ENCODE results near the gene AADAT.
"Not testable (repeated sequence)": the region's sequence is repeated elsewhere in the genome, so short reads cannot be mapped to it uniquely, and the experiment has no call there.

Gene AADAT

GRCh38 chr4:170089668-170090351 lies at the start of gene AADAT:
TSS of gene AADAT (minus strand) at chr4:170089956. CDS start at chr4:170089690, 266 bp downstream.
- no peak for DNase-seq (ENCODE audit: low read depth in 4 of 4, low spot score in 1 of 4)

- DNase-seq (ENCODE audit: low read depth in 4 of 4, low spot score in 1 of 4): peak; percentile 39 to 52 (median 47)
Measured at GRCh38 chr4:170138580-170139194, 48.9 kb upstream of the AADAT start.

GRCh38 chr4:170137927-170138326 lies 48.2 kb upstream of the AADAT start:
- DNase-seq (ENCODE audit: low read depth in 4 of 4, low spot score in 1 of 4): no peak

GRCh38 chr4:170137466-170137865 lies 47.7 kb upstream of the AADAT start:
- DNase-seq (ENCODE audit: low read depth in 4 of 4, low spot score in 1 of 4): no peak

GRCh38 chr4:170134821-170135220 lies 45.1 kb upstream of the AADAT start:
- no peak for DNase-seq (ENCODE audit: low read depth in 4 of 4, low spot score in 1 of 4)

GRCh38 chr4:170128219-170128804 lies 38.6 kb upstream of the AADAT start:
- no peak for DNase-seq (ENCODE audit: low read depth in 4 of 4, low spot score in 1 of 4)

- no peak for DNase-seq (ENCODE audit: low read depth in 4 of 4, low spot score in 1 of 4)
Measured at GRCh38 chr4:170127758-170128157, 38.0 kb upstream of the AADAT start.

- no peak for DNase-seq (ENCODE audit: low read depth in 4 of 4, low spot score in 1 of 4)
Measured at GRCh38 chr4:170124406-170124805, 34.6 kb upstream of the AADAT start.

- no peak for DNase-seq (ENCODE audit: low read depth in 4 of 4, low spot score in 1 of 4)
Measured at GRCh38 chr4:170122252-170122651, 32.5 kb upstream of the AADAT start.

GRCh38 chr4:170114636-170115035 lies 24.9 kb upstream of the AADAT start:
- no peak for DNase-seq (ENCODE audit: low read depth in 4 of 4, low spot score in 1 of 4)

- not testable (repeated sequence) for DNase-seq (ENCODE audit: low read depth in 4 of 4, low spot score in 1 of 4)
Measured at GRCh38 chr4:170114183-170114582, 24.4 kb upstream of the AADAT start.

GRCh38 chr4:170111546-170111945 lies 21.8 kb upstream of the AADAT start:
- DNase-seq (ENCODE audit: low read depth in 4 of 4, low spot score in 1 of 4): no peak

- no peak for DNase-seq (ENCODE audit: low read depth in 4 of 4, low spot score in 1 of 4)
Measured at GRCh38 chr4:170111085-170111484, 21.3 kb upstream of the AADAT start.

GRCh38 chr4:170110285-170110672 lies 20.5 kb upstream of the AADAT start:
- no peak for DNase-seq (ENCODE audit: low read depth in 4 of 4, low spot score in 1 of 4)

GRCh38 chr4:170109586-170110284 lies 20.0 kb upstream of the AADAT start:
- no peak for DNase-seq (ENCODE audit: low read depth in 4 of 4, low spot score in 1 of 4)

- no peak for DNase-seq (ENCODE audit: low read depth in 4 of 4, low spot score in 1 of 4)
Measured at GRCh38 chr4:170106900-170107299, 17.1 kb upstream of the AADAT start.

- DNase-seq (ENCODE audit: low read depth in 4 of 4, low spot score in 1 of 4): no peak
Measured at GRCh38 chr4:170102426-170102825, 12.7 kb upstream of the AADAT start.

- DNase-seq (ENCODE audit: low read depth in 4 of 4, low spot score in 1 of 4): not testable (repeated sequence)
Measured at GRCh38 chr4:170098171-170098570, 8.4 kb upstream of the AADAT start.

GRCh38 chr4:170097681-170098080 lies 7.9 kb upstream of the AADAT start:
- no peak for DNase-seq (ENCODE audit: low read depth in 4 of 4, low spot score in 1 of 4)

GRCh38 chr4:170093973-170094535 lies 4.3 kb upstream of the AADAT start:
- DNase-seq (ENCODE audit: low read depth in 4 of 4, low spot score in 1 of 4): no peak

GRCh38 chr4:170091069-170091696 lies 1.4 kb upstream of the AADAT start:
- no peak for DNase-seq (ENCODE audit: low read depth in 4 of 4, low spot score in 1 of 4)

All from stimulated activated CD4-positive, alpha-beta T cell treated with anti-CD3 and anti-CD28 coated beads, Interleukin-1b, Interleukin-23, amount 100 ng/mL, for 24 hours (primary cell).